B cell (primary cell): ENCODE measurements around the gene LCN12. TPM values are rescaled to one million over a fixed set of nuclear protein-coding genes. Genes with fewer than 3 reads are reported as not detected.

Source experiments
- ATAC-seq: fragments of 200-7000 bp; cut with Tn5 transposase; one replicate; pipeline ENCODE4 v1.10.0; 2021; ENCODE audit warnings: low read depth, mild to moderate bottlenecking, moderate number of reproducible peaks, moderate library complexity
- CTCF ChIA-PET: fragments of 350-600 bp; sonication (Branson Sonifier 250); formaldehyde crosslinking; loops from one replicate; lab custom pipeline; 2021; ENCODE audit warnings: antibody characterized with exemption, inconsistent platforms; lab: Charles Lee
- POLR2A ChIA-PET: fragments of 350-600 bp; sonication (Branson Sonifier 250); formaldehyde crosslinking; loops from one replicate; lab custom pipeline; 2021; ENCODE audit warnings: antibody characterized with exemption; lab: Charles Lee
- DNase-seq: peaks from one replicate; pipeline ENCODE4 v3.0.0; 2013
- H2AFZ ChIP-seq: 2 replicates; pipeline ENCODE4 v1.6.1; 2012; ENCODE audit warnings: mild to moderate bottlenecking, low read depth, low read length; ENCODE audit not compliant: insufficient read depth, poor library complexity, severe bottlenecking
- H3K27ac ChIP-seq, 2 donors: 1 replicate in 1 of 2; 2 replicates in 1 of 2; pipeline ENCODE4 v1.5.1; 2012 to 2013; ENCODE audit warnings: low read length in 2 of 2, mild to moderate bottlenecking in 2 of 2, moderate library complexity in 1 of 2
- H3K27me3 ChIP-seq, 4 experiments: fragments of 200-600 bp in 1 of 4; sonication (generic) in 1 of 4; replicated peaks in 1 of 4; 1 replicate in 2 of 4; 2 replicates in 2 of 4; pipeline versions ENCODE4 v1.6.1 to v1.7.0; 2013 to 2016; ENCODE audit warnings: low read length in 3 of 4, mild to moderate bottlenecking in 2 of 4, mixed read lengths in 1 of 4, moderate library complexity in 1 of 4; ENCODE audit not compliant: insufficient read depth in 4 of 4, control insufficient read depth in 3 of 4; ENCODE audit errors: control extremely low read depth in 1 of 4
- H3K36me3 ChIP-seq, 2 experiments: replicated peaks in 1 of 2; 1 replicate in 1 of 2; 2 replicates in 1 of 2; pipeline versions ENCODE4 v1.6.1 to v1.7.1; 2013; ENCODE audit warnings: low read length in 1 of 2; ENCODE audit not compliant: insufficient read depth in 2 of 2, control insufficient read depth in 1 of 2; ENCODE audit errors: control extremely low read depth in 1 of 2, extremely low read depth in 1 of 2
- H3K4me1 ChIP-seq, 2 donors: fragments of 200-600 bp in 1 of 2; sonication (generic) in 1 of 2; 1 replicate in 1 of 2; 2 replicates in 1 of 2; pipeline versions ENCODE4 v1.5.1 to v1.6.1; 2013 to 2017; ENCODE audit warnings: low read length in 2 of 2; ENCODE audit not compliant: control insufficient read depth in 2 of 2, insufficient read depth in 2 of 2
- H3K4me2 ChIP-seq: replicated peaks from 2 replicates; pipeline ENCODE3; 2012; ENCODE audit warnings: mild to moderate bottlenecking, low read depth, low read length; ENCODE audit not compliant: poor library complexity, severe bottlenecking
- H3K4me3 ChIP-seq, 5 experiments: fragments of 200-600 bp in 1 of 5; sonication (generic) in 1 of 5; 1 replicate in 3 of 5; 2 replicates in 2 of 5; pipeline versions ENCODE4 v1.5.1 to v1.7.0; 2011 to 2016; ENCODE audit warnings: low read length in 4 of 5, mild to moderate bottlenecking in 4 of 5, low read depth in 2 of 5, control low read depth in 1 of 5, moderate library complexity in 1 of 5; ENCODE audit not compliant: insufficient read depth in 1 of 5; ENCODE audit errors: control extremely low read depth in 1 of 5, extremely low read depth in 1 of 5
- H3K79me2 ChIP-seq: fragments of 200-600 bp; sonication (generic); one replicate; pipeline ENCODE4 v1.6.0; 2016; ENCODE audit warnings: low read length; ENCODE audit not compliant: control insufficient read depth, insufficient read depth
- H3K9ac ChIP-seq: fragments of 200-600 bp; sonication (generic); 2 replicates; pipeline ENCODE4 v1.6.1; 2017; ENCODE audit warnings: mild to moderate bottlenecking, low read length, moderate library complexity
- H3K9me3 ChIP-seq, 3 donors: one replicate each; pipeline versions ENCODE4 v1.6.1 to v1.7.1; 2013; ENCODE audit warnings: low read length in 2 of 3; ENCODE audit not compliant: control insufficient read depth in 2 of 3, insufficient read depth in 1 of 3; ENCODE audit errors: control extremely low read depth in 1 of 3
- H4K20me1 ChIP-seq: 2 replicates; pipeline ENCODE4 v1.6.0; 2012; ENCODE audit warnings: mild to moderate bottlenecking, low read length; ENCODE audit not compliant: insufficient read depth, control insufficient read depth, poor library complexity, severe bottlenecking
- H3K27ac Mint-ChIP-seq: one replicate; pipeline ENCODE4 v1.8.0; 2021; ENCODE audit warnings: mixed read lengths
- H3K27me3 Mint-ChIP-seq: one replicate; pipeline ENCODE4 v1.8.0; 2021; ENCODE audit warnings: mixed read lengths
- H3K4me1 Mint-ChIP-seq: one replicate; pipeline ENCODE4 v1.8.0; 2021; ENCODE audit warnings: mixed read lengths
- H3K4me3 Mint-ChIP-seq: one replicate; pipeline ENCODE4 v1.8.0; 2021; ENCODE audit warnings: mixed read lengths
- H3K9me3 Mint-ChIP-seq: one replicate; pipeline ENCODE4 v1.8.0; 2022; ENCODE audit warnings: mixed read lengths; ENCODE audit not compliant: insufficient read depth
- CTCF ChIP-seq: fragments of 200-600 bp; IDR thresholded peaks from one replicate; pipeline ENCODE4 v1.8.0; 2022; ENCODE audit warnings: antibody characterized with exemption, mild to moderate bottlenecking
- EZH2 ChIP-seq: IDR thresholded peaks from 2 replicates; pipeline ENCODE4 v1.6.1; 2012; ENCODE audit warnings: borderline replicate concordance, low read depth, mild to moderate bottlenecking, moderate library complexity, low read length; ENCODE audit not compliant: insufficient read depth, poor library complexity, severe bottlenecking
- WGBS: methylation state at CpG from one replicate; pipeline ENCODE4 v1.1.5; 2013; ENCODE audit warnings: missing lambda C conversion rate; ENCODE audit not compliant: insufficient coverage; 5-methylcytosine and 5-hydroxymethylcytosine counted together
- intact Hi-C: fragments of 100-400 bp; cut with micrococcal nuclease; formaldehyde crosslinking; loops from one replicate; pipeline ENCODE4 v1.10.0; 2022
- polyA plus RNA-seq: library from polyadenylated mRNA; depleted of rRNA; stranded (reverse); fragments of >200 nt; gene quantifications from 2 replicates; pipeline ENCODE4 v1.2.3, GENCODE V29; 2012
- total RNA-seq, 2 donors: library from RNA; stranded (reverse); fragments of 120-200 nt in 1 of 2; gene quantifications; 1 replicate in 1 of 2; 2 replicates in 1 of 2; pipeline versions ENCODE4 v1.2.3 to v1.2.4, GENCODE V29; 2013 to 2022

LCN12 gene
- total and polyA plus RNA-seq, 2 donors (not counting 1 experiment from before 2014, with no cell fraction given) = 2.4 to 2.6 TPM

- H3K27ac Mint-ChIP-seq = peak within 1 kb of the TSS; percentile 87
- ChIA-PET CTCF (interaction anchor here (1.0 to 2.4 kb wide), 7 partner anchors 48 to 139 kb away, joined by 3 to 10 read pairs (median 6); partner anchors contain the start of genes AJM1 and PAXX), POLR2A (interaction anchor here (0.6 to 1.0 kb wide), 2 partner anchors 47 to 65 kb away, joined by 3 read pairs; no protein-coding TSS in a partner anchor)
- peaks cover 2 to 31% of the 10 kb centered on the region in 2 experiments for H3K36me3 ChIP-seq
- 4% methylated on average over 74 of the region's 74 CpGs for WGBS
- H3K79me2 ChIP-seq = peaks cover 22% of the 10 kb centered on the region
- peak within 1 kb of the TSS in 1 of 2 donors; percentile 48 for H3K27ac ChIP-seq
- peak; percentile 91 for ATAC-seq
- peak; percentile 96 for DNase-seq
- H4K20me1 ChIP-seq = peaks cover 44% of the 10 kb centered on the region
- peak within 1 kb of the TSS; percentile 80 for H3K4me3 Mint-ChIP-seq
- H3K27me3 ChIP-seq = no peaks in the 10 kb centered on the region
- H3K9me3 Mint-ChIP-seq = no peaks in the 10 kb centered on the region
- H3K9ac ChIP-seq = peak within 1 kb of the TSS; percentile 69
- H3K9me3 ChIP-seq = no peaks in the 10 kb centered on the region
- peaks cover 12% of the 10 kb centered on the region for H3K4me1 Mint-ChIP-seq
- H3K4me2 ChIP-seq = peak within 1 kb of the TSS; percentile 81
- H3K4me3 ChIP-seq = peak within 1 kb of the TSS; percentile 47 to 72 (median 63)
- peak; percentile 90 for TF ChIP-seq CTCF
- no peak for TF ChIP-seq EZH2
- H3K27me3 Mint-ChIP-seq = no peaks in the 10 kb centered on the region
- intact Hi-C loops = loop anchor here (1.0 to 2.0 kb wide), 6 partner anchors 42 to 154 kb away; partner anchors contain the start of genes PAXX, PHPT1, TMEM141 and TRAF2
- H2AFZ ChIP-seq = peak within 1 kb of the TSS; percentile 60
- H3K4me1 ChIP-seq = peaks cover 11 to 22% of the 10 kb centered on the region in 2 donors
Measured at GRCh38 chr9:136944519-136945332, 7.3 kb upstream of the LCN12 start, which contains the start of the genes C8G and FBXW5. TSS of gene C8G (plus strand) at chr9:136945243. CDS start at chr9:136945321, 78 bp downstream. TSS of gene FBXW5 (minus strand) at chr9:136944738. CDS start at chr9:136944083, 655 bp downstream.
